NCI-H1930 (cell line): Measurements from ENCODE around the gene SULT1B1.

Experiments used
- DNase-seq, 2 experiments: peaks; one replicate each; lab custom pipeline; 2025; lab: John Stamatoyannopoulos, UW

SULT1B1 gene

GRCh38 chr4:69749771-69750170 lies 10.6 kb downstream of the SULT1B1 start:
- no peak for DNase-seq

- no peak for DNase-seq
Measured at GRCh38 chr4:69748173-69748572, 12.2 kb downstream of the SULT1B1 start.

- DNase-seq: no peak
Measured at GRCh38 chr4:69744157-69744478, 16.3 kb downstream of the SULT1B1 start.

- DNase-seq: no peak
Measured at GRCh38 chr4:69743476-69744156, 16.8 kb downstream of the SULT1B1 start.

DNA sequence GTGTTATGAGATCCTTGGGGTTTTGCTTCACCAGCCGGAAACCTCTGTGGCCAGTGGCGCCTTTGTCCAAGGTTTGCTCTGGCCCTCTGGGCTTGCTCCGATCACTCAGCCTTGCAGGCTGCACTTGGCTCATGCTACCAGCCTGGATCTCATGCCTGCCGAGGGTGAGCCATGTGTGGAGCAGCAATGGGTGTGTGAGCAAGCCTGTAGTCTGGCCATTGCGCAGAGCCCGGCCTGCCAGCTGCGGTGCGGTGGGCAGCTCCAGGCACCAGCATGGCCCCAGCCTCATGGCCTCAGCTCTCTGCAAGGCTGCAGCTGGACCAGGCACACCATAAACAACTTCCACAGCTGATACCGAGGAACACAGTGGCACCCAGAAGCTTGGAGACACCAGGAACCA lies 17.8 kb downstream of the SULT1B1 start:
- DNase-seq: no peak

GRCh38 chr4:69738872-69739271 lies 21.5 kb downstream of the SULT1B1 start:
- DNase-seq: no peak

DNA sequence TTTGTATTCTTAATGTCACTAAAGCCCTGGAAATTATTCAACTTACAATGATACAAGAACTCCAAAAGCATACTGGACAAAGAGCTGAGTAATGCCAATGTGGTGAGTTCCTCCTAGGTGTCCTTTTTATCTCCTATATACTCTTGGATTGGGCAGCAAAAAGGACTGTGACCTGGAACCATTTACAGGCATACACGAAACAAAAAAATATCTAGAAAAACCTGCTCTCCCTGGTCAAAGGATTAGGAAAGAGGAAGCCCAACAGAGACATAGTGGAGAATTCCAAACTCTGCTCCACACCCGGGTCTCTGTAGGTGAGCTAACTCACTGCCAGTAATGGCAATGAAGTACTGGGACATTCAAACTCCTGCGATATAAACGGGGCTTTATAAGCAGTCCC lies 25.3 kb downstream of the SULT1B1 start:
- DNase-seq: no peak

DNA sequence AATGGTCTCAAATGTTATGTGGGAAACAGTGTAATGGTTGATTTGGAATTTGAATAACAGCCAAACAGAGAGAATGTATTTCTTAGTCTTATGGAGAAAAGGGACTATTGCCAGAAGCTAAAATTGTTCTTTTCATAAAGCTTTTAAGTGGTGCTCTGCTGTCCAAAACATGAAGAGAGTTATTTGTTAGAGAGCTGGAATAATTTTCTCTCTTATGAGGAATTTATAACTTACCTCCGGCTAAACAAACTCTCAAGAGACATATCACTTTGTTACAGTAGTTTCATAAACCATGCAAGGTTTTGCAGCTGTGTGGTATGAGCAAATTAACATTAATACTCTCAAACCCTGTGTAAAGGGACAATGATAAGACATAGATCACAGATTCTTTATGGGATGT lies 28.6 kb downstream of the SULT1B1 start:
- DNase-seq: no peak

DNA sequence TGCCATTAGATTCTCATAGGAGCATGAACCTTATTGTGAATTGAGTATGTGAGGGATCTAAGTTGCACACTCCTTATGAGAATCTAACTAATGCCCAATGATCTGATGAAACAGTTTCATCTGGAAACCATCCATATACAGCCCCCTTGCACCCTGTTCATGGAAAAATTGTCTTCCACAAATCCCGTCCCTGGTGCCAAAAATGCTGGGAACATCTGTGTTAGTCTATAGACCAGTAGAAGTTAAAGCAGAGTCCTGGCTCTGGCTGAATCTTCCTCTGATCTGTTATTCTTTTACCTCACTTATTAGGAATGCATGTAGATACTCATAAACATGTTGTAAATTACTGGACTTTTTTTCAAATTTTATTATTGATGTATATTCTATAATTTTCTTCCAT lies 29.2 kb downstream of the SULT1B1 start:
- DNase-seq: no peak

DNA sequence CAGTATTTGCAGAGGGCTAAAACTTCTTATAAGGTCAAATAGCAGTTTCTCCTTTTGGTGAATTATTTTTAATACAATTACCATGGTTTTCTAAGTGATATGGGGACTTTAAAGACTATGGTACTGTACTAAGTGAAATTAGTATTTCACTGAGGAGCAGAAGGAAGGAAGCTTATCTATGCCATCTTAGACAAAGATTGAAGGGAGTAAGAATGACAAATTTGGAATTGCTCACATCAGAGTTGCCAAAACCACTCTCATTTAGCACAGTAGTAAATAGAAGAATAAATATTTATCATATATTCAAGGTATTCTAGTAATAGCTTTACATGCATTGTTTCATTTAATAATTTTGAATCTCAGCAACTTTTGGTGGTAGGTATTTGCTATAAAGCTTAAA lies 30.4 kb downstream of the SULT1B1 start:
- no peak for DNase-seq

GRCh38 chr4:69727926-69728325 lies 32.5 kb downstream of the SULT1B1 start:
- no peak for DNase-seq

DNA sequence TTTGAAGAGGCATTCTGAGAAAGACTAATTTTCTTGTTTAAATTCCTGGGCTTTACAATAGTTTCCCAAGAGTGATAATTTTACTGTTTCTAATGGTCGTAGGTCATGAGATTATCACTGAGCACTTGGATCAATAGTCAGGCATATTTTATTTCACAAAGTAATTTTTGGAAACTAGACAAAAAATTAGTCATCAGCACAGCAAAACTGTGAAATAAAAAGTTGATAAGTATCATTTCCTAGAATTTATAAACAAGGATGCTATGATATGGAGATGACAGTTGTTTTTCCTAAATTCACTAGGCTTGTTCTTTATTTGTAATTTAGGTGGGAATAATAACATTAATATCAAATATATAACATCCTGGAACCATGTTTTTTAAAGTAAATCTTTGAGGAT lies 33.0 kb downstream of the SULT1B1 start:
- no peak for DNase-seq

GRCh38 chr4:69726971-69727370 lies 33.4 kb downstream of the SULT1B1 start:
- DNase-seq: no peak

DNA sequence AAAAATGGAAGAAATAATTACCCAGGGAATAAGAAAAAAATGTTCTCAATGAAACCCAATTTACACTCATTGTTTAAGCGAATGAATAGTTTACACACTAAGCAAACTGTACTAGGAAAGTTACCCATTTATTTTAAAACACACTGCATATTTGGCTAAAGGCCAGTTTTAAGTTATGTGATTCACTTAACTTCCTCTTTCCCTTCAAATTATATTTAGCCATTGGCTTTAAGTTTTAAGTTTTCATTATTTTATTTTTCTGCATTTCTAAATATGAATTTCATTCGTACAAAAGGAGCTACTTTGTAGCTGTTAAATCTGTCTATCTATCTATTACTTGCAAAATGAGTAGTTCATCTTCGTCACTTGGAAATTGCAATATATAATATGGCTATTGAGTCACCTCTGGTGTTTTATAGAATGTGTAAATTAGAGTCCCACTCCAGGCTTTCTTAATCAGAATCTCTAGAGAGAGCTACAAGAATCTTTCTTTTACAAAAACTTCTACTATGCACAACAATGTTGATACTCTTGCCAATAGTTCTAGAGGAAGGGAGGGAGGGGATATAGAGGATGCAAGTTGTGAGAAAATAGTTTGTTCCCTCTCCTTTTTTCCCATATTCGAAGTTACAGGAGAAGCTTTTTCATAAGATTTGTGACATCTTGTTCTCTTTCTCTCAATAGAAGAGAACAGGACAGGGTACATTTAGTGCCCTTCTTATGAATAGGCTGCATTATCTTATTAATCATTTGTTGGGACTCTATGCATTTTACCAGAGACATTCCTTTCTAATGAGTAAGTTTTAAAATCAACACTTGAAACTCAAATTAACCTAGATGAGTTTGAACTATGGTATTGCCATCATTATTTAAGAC lies 41.8 kb downstream of the SULT1B1 start:
- no peak for DNase-seq

DNA sequence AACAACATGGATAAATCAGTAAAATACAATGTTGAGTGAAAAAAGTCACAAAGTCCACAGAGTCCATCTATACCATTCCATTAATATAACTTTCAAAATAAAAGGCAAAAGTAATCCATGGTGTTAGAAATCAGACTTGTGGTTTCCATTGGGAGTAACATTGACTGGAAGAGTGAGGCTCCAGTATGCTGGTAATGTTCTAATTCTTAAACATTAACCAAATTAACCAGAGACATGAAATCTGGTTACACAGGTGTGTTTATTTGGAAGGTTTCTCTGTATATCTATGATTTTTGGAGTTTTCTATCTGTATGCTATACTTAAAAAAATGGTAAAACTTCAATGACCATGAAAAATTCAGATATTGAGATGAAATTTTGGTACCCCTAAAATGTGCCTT lies 42.6 kb downstream of the SULT1B1 start:
- no peak for DNase-seq

DNA sequence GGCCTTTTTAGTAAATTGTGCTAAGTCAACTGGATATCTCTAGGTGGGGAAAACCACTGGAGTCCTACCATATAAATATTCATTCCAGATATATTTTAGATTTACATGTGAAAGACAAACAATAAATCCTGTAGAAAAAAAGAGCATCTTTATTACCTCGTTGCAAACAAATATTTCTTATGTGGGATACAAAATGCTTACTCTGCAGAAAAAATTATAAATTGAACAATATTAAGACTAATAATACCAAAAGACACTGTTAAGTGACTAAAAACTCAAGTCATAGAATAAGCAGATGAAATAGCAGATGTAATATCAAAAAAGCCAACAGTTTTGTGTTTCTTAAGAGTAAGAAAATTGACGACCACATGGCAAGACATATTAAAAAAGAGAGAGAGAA lies 43.8 kb downstream of the SULT1B1 start:
- no peak for DNase-seq

DNA sequence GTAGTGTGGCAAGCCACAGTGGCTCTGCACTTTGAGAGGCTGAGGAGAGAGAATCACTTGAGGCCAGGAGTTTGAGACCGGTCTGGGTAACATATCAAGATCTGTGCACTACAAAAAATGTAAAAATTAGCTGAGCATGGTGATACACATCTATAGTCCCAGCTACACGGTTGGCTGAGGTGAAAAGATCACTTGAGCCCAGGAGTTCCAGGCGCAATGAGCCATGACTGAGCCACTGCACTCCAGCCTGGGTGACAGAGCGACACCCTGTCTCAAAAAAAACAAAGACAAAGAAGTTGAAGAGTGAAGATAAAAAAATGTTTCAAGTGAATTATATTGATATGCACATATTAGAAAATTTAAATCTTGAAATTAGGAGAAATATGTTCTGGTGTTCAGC lies 46.3 kb downstream of the SULT1B1 start:
- DNase-seq: no peak

GRCh38 chr4:69713593-69713992 lies 46.8 kb downstream of the SULT1B1 start:
- DNase-seq: no peak

DNA sequence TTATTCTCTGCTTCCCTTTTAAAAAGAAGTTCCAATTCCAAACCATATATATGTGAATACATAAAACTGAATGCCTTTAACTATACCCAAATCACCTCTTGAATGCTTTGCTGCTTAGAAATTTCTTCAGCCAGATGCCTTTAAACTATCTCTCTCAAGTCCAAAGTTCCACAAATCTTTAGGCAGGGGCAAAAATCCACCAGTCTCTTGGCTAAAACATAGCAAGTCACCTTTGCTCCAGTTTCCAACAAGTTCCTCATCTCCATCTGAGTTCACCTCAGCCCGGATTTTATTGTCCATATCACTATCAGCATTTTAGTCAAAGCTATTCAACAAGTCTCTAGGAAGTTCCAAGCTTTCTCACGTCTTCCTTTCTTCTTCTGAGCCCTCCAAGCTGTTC lies 49.8 kb downstream of the SULT1B1 start:
- no peak for DNase-seq

DNA sequence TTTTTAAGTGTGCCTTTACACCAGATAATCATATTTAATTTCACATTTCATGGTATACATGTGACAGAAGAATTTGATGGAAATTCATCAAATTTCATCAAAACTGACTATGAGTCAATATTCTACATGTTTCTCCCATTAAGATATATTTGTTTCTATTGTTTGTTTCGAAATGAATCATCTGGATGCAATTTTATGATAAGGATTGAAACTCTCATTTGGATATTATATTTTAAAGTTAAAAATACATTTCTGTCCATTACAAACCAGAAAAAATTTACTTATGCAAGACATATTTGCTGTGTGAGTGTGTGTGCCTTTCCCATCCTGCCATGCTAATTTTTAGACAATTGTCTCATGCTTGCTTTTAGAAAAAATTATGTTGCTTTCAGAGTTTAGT lies 52.2 kb downstream of the SULT1B1 start:
- DNase-seq: no peak

GRCh38 chr4:69707807-69708206 lies 52.6 kb downstream of the SULT1B1 start:
- DNase-seq: no peak

GRCh38 chr4:69702201-69702600 lies 58.2 kb downstream of the SULT1B1 start:
- DNase-seq: no peak

DNA sequence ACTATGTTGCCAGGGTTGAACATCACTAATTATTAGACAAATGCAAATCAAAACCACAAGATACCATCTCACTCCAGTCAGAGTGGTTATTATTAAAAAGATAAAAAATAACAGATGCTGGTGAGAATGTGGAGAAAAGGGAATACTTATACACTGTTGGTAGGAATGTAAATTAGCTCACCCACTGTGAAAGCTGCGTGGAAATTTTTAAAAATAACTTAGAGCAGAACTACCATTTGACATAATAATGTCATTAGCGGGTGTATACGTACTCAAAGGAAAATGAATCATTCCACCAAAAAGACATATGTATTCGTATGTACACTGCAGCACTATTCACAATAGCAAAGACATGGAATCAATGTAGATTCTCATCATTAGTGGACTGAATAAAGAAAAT lies 58.7 kb downstream of the SULT1B1 start:
- no peak for DNase-seq
